SK-N-SH (cell line): ENCODE data around the gene LOXHD1.

Experiments
- EZH2phosphoT487 ChIP-seq: fragments of 200-600 bp; sonication (generic); IDR thresholded peaks from 2 replicates; pipeline ENCODE4 v1.6.1; 2017; ENCODE audit warnings: low read depth, mixed run types, mild to moderate bottlenecking, antibody characterized with exemption, moderate library complexity, borderline replicate concordance
- GABPA ChIP-seq: IDR thresholded peaks from 2 replicates; pipeline ENCODE4 v1.4.0; 2012; ENCODE audit warnings: low read depth, mild to moderate bottlenecking
- JUND ChIP-seq: IDR thresholded peaks from 2 replicates; pipeline ENCODE4 v1.4.0; 2012
- NRF1 ChIP-seq: IDR thresholded peaks from 2 replicates; pipeline ENCODE4 v1.6.1; 2012; ENCODE audit warnings: low read depth, mild to moderate bottlenecking, low read length
- POLR2AphosphoS5 ChIP-seq: IDR thresholded peaks from 2 replicates; pipeline ENCODE4 v1.6.1; 2012; ENCODE audit warnings: low read depth, low read length
- RCOR1 ChIP-seq: fragments of 150-350 bp; IDR thresholded peaks from 2 replicates; pipeline ENCODE4 v1.6.1; 2017; ENCODE audit warnings: antibody characterized with exemption, low read length
- RFX5 ChIP-seq: IDR thresholded peaks from 2 replicates; pipeline ENCODE4 v1.6.1; 2012; ENCODE audit warnings: mild to moderate bottlenecking, improper control_type of control experiment, low read length
- SIN3A ChIP-seq: IDR thresholded peaks from 2 replicates; pipeline ENCODE4 v1.6.1; 2012; ENCODE audit warnings: low read depth, mild to moderate bottlenecking, low read length, moderate library complexity, borderline replicate concordance
- TEAD4 ChIP-seq: IDR thresholded peaks from 2 replicates; pipeline ENCODE4 v1.4.0; 2012; ENCODE audit warnings: mild to moderate bottlenecking, borderline replicate concordance; ENCODE audit not compliant: insufficient read depth
- TF ChIP-seq, protein P1 (sequence below): IDR thresholded peaks from 2 replicates; pipeline ENCODE4 v1.4.0; 2012; ENCODE audit warnings: low read depth
- TF ChIP-seq, protein P2 (sequence below): fragments of 200-600 bp; sonication (generic); IDR thresholded peaks from 2 replicates; pipeline ENCODE4 v1.6.1; 2017; ENCODE audit warnings: antibody characterized with exemption, mild to moderate bottlenecking, moderate library complexity

DNA sequence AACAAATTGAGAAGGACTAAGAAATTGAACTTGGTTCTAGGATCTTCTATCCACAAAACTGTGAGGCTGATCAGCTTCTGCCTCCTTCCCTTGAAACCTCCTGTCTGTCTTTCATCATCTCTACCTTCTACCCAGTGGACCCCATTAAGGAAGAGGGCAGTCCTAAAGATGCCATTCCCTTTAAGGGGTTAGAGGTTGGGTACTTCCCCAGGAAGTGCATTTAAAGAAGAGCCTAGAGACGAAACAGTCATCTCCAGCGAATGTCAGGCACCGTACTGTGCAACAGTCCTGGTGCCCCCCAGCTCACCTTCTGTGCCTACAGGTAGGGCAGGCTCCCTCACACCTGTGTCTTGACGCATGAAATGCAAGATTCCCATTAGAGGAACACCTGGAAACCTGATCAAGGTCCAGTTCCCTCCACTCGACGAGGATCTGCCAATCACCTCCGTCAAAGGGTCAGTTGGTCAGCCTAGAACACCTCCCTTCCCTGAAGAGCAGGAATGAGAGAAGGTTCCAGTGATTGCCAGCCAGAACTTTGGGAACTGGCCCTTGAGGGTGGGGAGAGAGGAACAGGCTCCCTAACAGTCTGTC lies 20.9 kb downstream of the LOXHD1 start:
- TF ChIP-seq, protein P1, sequence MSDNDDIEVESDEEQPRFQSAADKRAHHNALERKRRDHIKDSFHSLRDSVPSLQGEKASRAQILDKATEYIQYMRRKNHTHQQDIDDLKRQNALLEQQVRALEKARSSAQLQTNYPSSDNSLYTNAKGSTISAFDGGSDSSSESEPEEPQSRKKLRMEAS = no peak
- TF ChIP-seq, protein P2, sequence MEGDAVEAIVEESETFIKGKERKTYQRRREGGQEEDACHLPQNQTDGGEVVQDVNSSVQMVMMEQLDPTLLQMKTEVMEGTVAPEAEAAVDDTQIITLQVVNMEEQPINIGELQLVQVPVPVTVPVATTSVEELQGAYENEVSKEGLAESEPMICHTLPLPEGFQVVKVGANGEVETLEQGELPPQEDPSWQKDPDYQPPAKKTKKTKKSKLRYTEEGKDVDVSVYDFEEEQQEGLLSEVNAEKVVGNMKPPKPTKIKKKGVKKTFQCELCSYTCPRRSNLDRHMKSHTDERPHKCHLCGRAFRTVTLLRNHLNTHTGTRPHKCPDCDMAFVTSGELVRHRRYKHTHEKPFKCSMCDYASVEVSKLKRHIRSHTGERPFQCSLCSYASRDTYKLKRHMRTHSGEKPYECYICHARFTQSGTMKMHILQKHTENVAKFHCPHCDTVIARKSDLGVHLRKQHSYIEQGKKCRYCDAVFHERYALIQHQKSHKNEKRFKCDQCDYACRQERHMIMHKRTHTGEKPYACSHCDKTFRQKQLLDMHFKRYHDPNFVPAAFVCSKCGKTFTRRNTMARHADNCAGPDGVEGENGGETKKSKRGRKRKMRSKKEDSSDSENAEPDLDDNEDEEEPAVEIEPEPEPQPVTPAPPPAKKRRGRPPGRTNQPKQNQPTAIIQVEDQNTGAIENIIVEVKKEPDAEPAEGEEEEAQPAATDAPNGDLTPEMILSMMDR = no peak
- TF ChIP-seq POLR2AphosphoS5 (no peak), GABPA (no peak), EZH2phosphoT487 (no peak), TEAD4 (no peak), RCOR1 (no peak), JUND (no peak), SIN3A (no peak), NRF1 (no peak), RFX5 (no peak)
